ENCODE data around the gene GOT2. TPM values are rescaled to one million over a fixed set of nuclear protein-coding genes. Genes with fewer than 3 reads are reported as not detected.

Gene GOT2
- polyA plus RNA-seq, 3 donors from 2014 or later: 47.1 to 87.0 (median 64.9) TPM

GRCh38 chr16:58734459-58734787 lies 307 bp upstream of the GOT2 start:
- peak overlapping the region in 4 of 6 donors; percentile 79 to 91 (median 82) for H3K27ac Mint-ChIP-seq
- DNase-seq: no peak
- H3K4me1 Mint-ChIP-seq: peaks cover 22 to 50% of the 10 kb centered on the region in 2 donors
- peaks cover 0 to 3% (median 0%) of the 10 kb centered on the region in 3 donors for H3K27me3 Mint-ChIP-seq (ENCODE audit: low read depth in 3 of 3)
- H3K9me3 Mint-ChIP-seq: no peaks in the 10 kb centered on the region
- peak overlapping the region; percentile 94 to 98 (median 98) for H3K4me3 Mint-ChIP-seq
- no peaks in the 10 kb centered on the region for H3K36me3 Mint-ChIP-seq

DNA sequence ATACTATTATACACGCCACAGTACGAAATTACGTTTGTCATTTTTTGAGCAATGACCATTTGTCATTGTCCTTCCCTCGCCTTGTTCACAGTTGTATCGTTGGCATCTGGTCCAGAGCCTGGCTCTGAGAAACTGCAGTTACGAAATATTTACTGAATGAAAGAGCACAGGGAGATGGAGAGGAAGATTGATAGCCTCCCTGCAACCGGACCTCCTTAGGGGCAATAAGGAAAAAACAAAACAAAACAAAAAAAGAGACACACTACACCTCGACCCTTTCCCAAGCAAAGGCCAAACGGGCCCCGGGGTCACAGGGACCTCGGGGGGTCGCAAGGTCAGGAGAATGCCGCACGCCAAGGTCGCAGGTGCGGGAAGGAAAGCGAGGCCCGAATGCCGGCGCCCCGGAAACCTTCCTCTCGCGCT lies 857 bp downstream of the GOT2 start:
- Mint-ChIP-seq H3K27me3 (ENCODE audit: low read depth in 3 of 3) (no peaks in the 10 kb centered on the region), H3K36me3 (no peaks in the 10 kb centered on the region), H3K27ac (peak overlapping the region; percentile 75 to 93 (median 84)), H3K4me3 (peak overlapping the region; percentile 76 to 93 (median 85)), H3K4me1 (peaks cover 25 to 55% of the 10 kb centered on the region in 2 donors), H3K9me3 (no peaks in the 10 kb centered on the region)
- DNase-seq: no peak

GRCh38 chr16:58732545-58733247 lies 1.4 kb downstream of the GOT2 start:
- Mint-ChIP-seq H3K36me3 (no peaks in the 10 kb centered on the region), H3K9me3 (no peaks in the 10 kb centered on the region), H3K4me3 (peak overlapping the region; percentile 76 to 93 (median 85)), H3K4me1 (peaks cover 25 to 60% of the 10 kb centered on the region in 2 donors), H3K27ac (peak overlapping the region in 5 of 6 donors; percentile 75 to 93 (median 84)), H3K27me3 (ENCODE audit: low read depth in 3 of 3) (no peaks in the 10 kb centered on the region)
- DNase-seq: no peak

DNA sequence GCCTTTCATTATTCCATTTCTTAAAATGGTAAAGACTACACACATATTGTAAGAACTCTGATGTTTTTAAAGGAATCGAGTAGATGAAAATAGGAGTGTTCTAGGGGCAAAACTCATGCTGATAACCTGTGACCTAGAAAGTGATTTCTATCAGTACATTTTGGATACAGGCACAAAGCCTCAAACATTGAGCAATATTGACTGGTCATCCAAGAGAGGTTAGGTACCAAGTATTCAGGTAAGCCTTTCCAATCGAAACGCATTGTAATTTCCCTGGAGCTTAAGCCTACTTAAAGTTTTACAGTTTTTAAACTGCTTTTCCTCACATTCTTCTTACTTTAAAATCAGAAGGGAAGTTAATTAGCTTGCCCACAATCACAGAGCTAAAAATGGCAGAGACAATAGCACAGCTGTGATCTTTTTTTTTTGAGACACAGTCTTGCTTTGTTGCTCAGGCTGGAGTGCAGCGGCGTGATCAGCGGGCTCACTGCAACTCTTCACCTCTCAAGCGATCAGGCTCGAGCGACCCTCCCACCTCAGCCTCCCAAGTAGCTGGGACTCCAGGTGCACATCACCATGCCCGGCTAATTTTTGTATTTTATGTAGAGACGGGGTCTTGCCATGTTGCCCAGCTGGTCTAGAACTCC lies 3.3 kb downstream of the GOT2 start:
- Mint-ChIP-seq H3K4me3 (no peak overlapping the region), H3K27me3 (ENCODE audit: low read depth in 3 of 3) (no peaks in the 10 kb centered on the region), H3K27ac (peak overlapping the region in 1 of 6 donors; percentile 46), H3K4me1 (peaks cover 25 to 62% of the 10 kb centered on the region in 2 donors), H3K9me3 (no peaks in the 10 kb centered on the region), H3K36me3 (no peaks in the 10 kb centered on the region)
- DNase-seq: no peak

GRCh38 chr16:58727796-58728568 lies 6.1 kb downstream of the GOT2 start:
- Mint-ChIP-seq H3K27me3 (ENCODE audit: low read depth in 3 of 3) (no peaks in the 10 kb centered on the region), H3K9me3 (no peaks in the 10 kb centered on the region), H3K36me3 (no peaks in the 10 kb centered on the region), H3K4me1 (peaks cover 15 to 43% of the 10 kb centered on the region in 2 donors), H3K27ac (peak overlapping the region in 1 of 6 donors; percentile 32), H3K4me3 (no peak overlapping the region)
- DNase-seq: no peak

- Mint-ChIP-seq H3K9me3 (no peaks in the 10 kb centered on the region), H3K4me3 (no peak overlapping the region), H3K27me3 (ENCODE audit: low read depth in 3 of 3) (no peaks in the 10 kb centered on the region), H3K27ac (peak overlapping the region in 2 of 6 donors; percentile 17 to 32), H3K4me1 (peaks cover 8 to 35% of the 10 kb centered on the region in 2 donors), H3K36me3 (no peaks in the 10 kb centered on the region)
- DNase-seq: no peak
These were observed 6.9 kb downstream of the GOT2 start for GRCh38 chr16:58727028-58727781.

DNA sequence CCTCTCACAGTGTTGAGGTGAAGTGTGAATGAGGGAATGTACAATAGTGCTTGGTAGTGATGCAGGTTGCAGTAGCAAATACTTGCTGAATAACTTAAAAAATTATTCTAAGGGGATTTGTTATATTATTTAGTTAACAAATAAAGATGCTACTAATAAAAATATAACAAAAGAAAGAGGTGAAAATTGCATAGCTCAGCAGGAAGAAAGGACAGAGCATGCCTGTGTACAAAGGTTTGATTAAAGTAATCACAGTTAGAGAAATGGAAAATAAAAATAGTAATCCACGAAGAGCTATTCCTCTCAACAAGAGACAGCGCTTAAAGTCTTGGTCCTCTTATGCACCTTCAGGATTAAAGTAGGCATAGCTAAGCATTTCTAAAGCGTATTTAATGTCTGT lies 11.0 kb downstream of the GOT2 start:
- no peak overlapping the region for H3K4me3 Mint-ChIP-seq
- H3K9me3 Mint-ChIP-seq: no peaks in the 10 kb centered on the region
- H3K27me3 Mint-ChIP-seq (ENCODE audit: low read depth in 3 of 3): no peaks in the 10 kb centered on the region
- H3K36me3 Mint-ChIP-seq: peaks cover 4 to 20% (median 11%) of the 10 kb centered on the region in 3 donors
- DNase-seq: no peak
- no peak overlapping the region for H3K27ac Mint-ChIP-seq
- peaks cover 0 to 7% of the 10 kb centered on the region in 2 donors for H3K4me1 Mint-ChIP-seq

DNA sequence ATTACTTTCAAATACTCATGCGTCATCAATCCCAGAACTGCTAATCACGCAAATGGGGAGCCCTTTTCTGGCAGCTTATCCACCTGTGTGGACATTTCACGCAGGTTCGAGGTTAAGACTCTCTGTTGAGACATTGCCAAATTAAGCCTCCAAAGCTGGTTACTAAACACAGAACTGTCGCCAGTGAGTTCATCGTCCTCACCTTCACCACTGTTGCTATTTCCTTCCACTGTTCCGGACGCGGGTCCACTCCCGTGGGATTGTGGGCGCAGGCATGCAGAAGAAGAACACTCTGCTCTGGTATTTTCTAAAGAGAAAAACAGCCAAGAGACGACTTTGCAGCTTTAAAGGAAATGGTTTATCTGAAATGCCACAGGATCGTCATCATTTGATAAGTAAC lies 16.1 kb downstream of the GOT2 start:
- Mint-ChIP-seq H3K27me3 (ENCODE audit: low read depth in 3 of 3) (peaks cover 0 to 2% (median 1%) of the 10 kb centered on the region in 3 donors), H3K27ac (no peak overlapping the region), H3K9me3 (no peaks in the 10 kb centered on the region), H3K4me3 (no peak overlapping the region), H3K4me1 (no peaks in the 10 kb centered on the region), H3K36me3 (peaks cover 19 to 46% (median 27%) of the 10 kb centered on the region in 3 donors)
- DNase-seq: no peak

DNA sequence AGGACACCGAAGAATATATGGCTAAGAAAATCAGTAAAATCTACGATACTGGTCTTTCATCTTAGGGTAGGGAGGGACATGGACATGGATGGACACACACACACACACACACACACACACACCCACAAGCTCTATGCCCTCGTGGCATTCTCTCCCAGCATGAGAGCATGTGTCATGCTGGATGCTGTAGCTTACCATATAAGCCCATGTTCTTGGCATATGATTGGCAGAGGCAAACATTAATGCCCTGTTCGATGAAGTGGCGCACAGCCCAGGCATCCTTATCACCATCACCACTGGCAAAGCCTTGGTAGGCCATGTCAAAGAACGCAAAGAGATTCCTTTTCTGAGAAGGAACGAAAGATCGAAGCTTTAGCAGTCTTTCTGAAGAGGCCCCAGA lies 17.6 kb downstream of the GOT2 start:
- no peak overlapping the region for H3K27ac Mint-ChIP-seq
- H3K36me3 Mint-ChIP-seq: peaks cover 27 to 54% (median 28%) of the 10 kb centered on the region in 3 donors
- H3K9me3 Mint-ChIP-seq: no peaks in the 10 kb centered on the region
- H3K27me3 Mint-ChIP-seq (ENCODE audit: low read depth in 3 of 3): peaks cover 0 to 2% (median 1%) of the 10 kb centered on the region in 3 donors
- no peaks in the 10 kb centered on the region for H3K4me1 Mint-ChIP-seq
- DNase-seq: no peak
- no peak overlapping the region for H3K4me3 Mint-ChIP-seq

- H3K36me3 Mint-ChIP-seq: peaks cover 29 to 49% (median 36%) of the 10 kb centered on the region in 3 donors
- H3K27me3 Mint-ChIP-seq (ENCODE audit: low read depth in 3 of 3): peaks cover 0 to 2% (median 1%) of the 10 kb centered on the region in 3 donors
- no peak overlapping the region for H3K27ac Mint-ChIP-seq
- DNase-seq: no peak
- no peak overlapping the region for H3K4me3 Mint-ChIP-seq
- H3K4me1 Mint-ChIP-seq: no peaks in the 10 kb centered on the region
- no peaks in the 10 kb centered on the region for H3K9me3 Mint-ChIP-seq
These were observed 20.4 kb downstream of the GOT2 start for GRCh38 chr16:58713742-58714141.

GRCh38 chr16:58709333-58709732 lies 24.8 kb downstream of the GOT2 start:
- no peak for DNase-seq
- no peak overlapping the region for H3K4me3 Mint-ChIP-seq
- peak overlapping the region in 1 of 6 donors; percentile 12 for H3K27ac Mint-ChIP-seq
- H3K36me3 Mint-ChIP-seq: peaks cover 17 to 42% (median 27%) of the 10 kb centered on the region in 3 donors
- no peaks in the 10 kb centered on the region for H3K4me1 Mint-ChIP-seq
- no peaks in the 10 kb centered on the region for H3K9me3 Mint-ChIP-seq
- no peaks in the 10 kb centered on the region for H3K27me3 Mint-ChIP-seq (ENCODE audit: low read depth in 3 of 3)

- H3K4me3 Mint-ChIP-seq: no peak overlapping the region
- no peaks in the 10 kb centered on the region for H3K36me3 Mint-ChIP-seq
- H3K27me3 Mint-ChIP-seq (ENCODE audit: low read depth in 3 of 3): peaks cover 0 to 2% (median 2%) of the 10 kb centered on the region in 3 donors
- no peak overlapping the region for H3K27ac Mint-ChIP-seq
- no peaks in the 10 kb centered on the region for H3K9me3 Mint-ChIP-seq
- no peak for DNase-seq
- H3K4me1 Mint-ChIP-seq: no peaks in the 10 kb centered on the region
These were observed 35.0 kb downstream of the GOT2 start for GRCh38 chr16:58699151-58699550.

GRCh38 chr16:58695368-58695767 lies 38.7 kb downstream of the GOT2 start:
- Mint-ChIP-seq H3K27ac (no peak overlapping the region), H3K9me3 (no peaks in the 10 kb centered on the region), H3K4me3 (no peak overlapping the region), H3K4me1 (no peaks in the 10 kb centered on the region), H3K27me3 (ENCODE audit: low read depth in 3 of 3) (peaks cover 0 to 4% (median 2%) of the 10 kb centered on the region in 3 donors), H3K36me3 (peaks cover 3 to 9% (median 4%) of the 10 kb centered on the region in 3 donors)
- DNase-seq: no peak
